Raji (cell line): ENCODE results near the gene TSHZ2.

ENCODE experiments used
- POLR2A ChIP-seq: IDR thresholded peaks from 2 replicates; pipeline ENCODE4 v1.6.1; 2011; ENCODE audit warnings: low read depth, low read length, control low read depth; ENCODE audit not compliant: insufficient read depth

The TSHZ2 gene

DNA sequence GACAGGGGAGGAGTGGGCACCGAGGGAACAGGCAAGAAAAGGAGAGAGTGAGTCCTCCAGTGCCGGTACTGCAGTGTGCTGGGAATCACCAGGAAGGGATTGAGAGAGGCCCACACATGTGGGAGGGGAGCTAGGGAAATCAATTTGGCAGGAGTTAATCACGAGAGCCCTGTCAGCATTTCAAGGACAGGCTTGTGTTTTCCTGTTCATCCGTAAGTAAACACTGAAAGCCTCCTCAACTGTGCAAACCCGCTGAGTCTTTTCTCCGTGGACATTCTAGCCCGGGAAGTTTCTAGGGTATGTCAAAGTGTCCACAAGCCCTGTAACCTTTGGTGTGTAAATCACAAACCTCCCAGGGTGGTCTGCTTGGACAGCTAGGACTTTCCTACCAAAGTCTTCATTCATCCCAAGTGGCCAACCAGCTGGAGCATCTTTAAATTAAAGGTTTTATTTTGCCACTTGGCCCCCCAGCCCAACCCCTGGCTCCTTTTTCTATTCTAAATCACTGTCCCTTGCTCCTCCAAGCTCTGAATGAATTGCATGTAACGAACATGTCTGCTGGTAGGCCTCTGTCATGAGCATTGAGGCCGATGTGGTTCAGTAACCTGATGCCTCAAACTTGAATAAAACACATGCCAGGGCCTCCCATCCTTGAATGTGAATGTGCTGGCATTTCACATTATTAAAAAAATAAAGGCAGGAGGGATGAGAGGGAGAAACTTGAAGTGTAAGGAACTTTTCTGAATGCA is 472.4 kb downstream of the TSHZ2 start:
- no peak for TF ChIP-seq POLR2A

GRCh38 chr20:53445321-53445731 is 473.2 kb downstream of the TSHZ2 start:
- no peak for TF ChIP-seq POLR2A

DNA sequence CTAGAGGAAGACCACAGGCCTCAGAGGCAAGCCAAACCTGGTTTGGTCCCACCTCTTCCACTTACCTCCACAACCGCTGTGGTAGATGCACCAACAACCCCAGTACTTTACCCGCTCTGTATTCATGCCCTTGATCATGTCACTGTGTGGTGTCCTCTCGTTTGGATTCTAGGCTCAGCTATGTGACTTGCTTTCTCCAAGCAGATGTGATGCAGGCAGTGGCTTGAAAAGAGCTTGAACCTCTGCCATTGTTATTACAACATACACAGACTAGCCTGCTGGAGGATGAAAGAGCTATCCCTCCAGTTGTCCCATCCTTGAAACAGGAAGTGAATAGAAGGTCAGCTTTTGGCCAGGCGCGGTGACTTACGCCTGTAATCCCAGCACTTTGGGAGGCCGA is 473.8 kb downstream of the TSHZ2 start:
- no peak for TF ChIP-seq POLR2A

DNA sequence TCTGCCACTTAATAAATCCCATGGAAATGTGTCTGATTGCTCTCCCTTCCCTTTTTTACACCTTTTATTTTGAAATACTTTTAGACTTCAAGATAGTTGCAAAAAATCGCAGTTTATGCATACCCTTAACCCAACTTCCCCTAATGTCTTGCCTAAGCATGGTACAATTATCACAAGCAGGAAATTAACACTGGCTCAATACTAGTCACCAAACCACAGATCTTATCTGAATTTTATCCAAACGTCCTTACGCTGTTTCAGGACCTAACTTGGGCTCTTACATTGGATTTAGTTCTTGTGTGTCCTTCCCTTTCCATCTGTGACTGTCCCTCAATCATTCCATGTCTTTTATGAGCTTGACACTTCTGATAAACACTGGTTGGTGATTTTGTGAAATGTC is 475.2 kb downstream of the TSHZ2 start:
- TF ChIP-seq POLR2A, result no peak

DNA sequence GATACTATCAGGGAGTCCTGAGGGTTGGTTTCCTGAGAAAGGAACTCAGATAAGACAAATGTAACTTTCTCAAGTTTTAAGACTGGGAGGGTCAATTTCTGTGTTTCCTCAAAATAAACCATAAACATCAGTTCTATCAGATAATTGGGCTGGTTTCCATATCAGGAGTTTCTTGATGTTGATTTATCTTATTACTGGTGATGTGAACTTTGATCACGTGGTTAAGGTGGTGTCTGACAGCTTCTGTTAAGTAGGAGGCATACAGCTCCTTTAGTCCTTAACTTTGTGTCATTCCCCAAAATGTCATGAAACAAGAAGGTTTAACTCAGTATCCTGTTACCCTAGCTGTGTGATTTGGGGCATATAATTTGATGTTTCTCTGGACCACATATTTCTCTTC is 476.3 kb downstream of the TSHZ2 start:
- TF ChIP-seq POLR2A, result no peak

DNA sequence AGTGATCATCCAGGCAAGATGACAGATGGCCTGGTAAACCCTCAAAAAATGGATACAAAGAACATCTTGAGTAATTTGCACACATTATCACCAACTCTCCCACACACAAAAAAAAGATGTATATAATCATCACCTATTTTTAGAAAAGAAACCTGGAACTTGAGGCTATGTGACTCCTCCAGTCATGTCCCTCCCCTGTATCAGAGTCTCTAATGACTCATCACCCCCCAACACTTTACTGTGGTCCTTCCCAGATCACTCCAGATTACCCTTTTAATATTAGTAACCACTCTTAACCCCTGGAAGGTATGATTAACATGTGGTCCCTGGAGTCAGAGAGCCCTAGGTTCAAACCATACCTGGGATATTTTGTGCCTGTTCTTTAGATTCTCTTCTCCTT is 476.7 kb downstream of the TSHZ2 start:
- TF ChIP-seq POLR2A, result no peak

- TF ChIP-seq POLR2A, result no peak
These were observed 480.9 kb downstream of the TSHZ2 start for GRCh38 chr20:53453076-53453475.

- TF ChIP-seq POLR2A, result no peak
These were observed 482.6 kb downstream of the TSHZ2 start for GRCh38 chr20:53454675-53455276.

- no peak for TF ChIP-seq POLR2A
These were observed 491.2 kb downstream of the TSHZ2 start for GRCh38 chr20:53463101-53463972.

- TF ChIP-seq POLR2A, result no peak
These were observed 494.1 kb downstream of the TSHZ2 start for GRCh38 chr20:53466279-53466678.

GRCh38 chr20:53468587-53468986 is 496.4 kb downstream of the TSHZ2 start:
- no peak for TF ChIP-seq POLR2A

- no peak for TF ChIP-seq POLR2A
These were observed 508.8 kb downstream of the TSHZ2 start for GRCh38 chr20:53480913-53481312.

DNA sequence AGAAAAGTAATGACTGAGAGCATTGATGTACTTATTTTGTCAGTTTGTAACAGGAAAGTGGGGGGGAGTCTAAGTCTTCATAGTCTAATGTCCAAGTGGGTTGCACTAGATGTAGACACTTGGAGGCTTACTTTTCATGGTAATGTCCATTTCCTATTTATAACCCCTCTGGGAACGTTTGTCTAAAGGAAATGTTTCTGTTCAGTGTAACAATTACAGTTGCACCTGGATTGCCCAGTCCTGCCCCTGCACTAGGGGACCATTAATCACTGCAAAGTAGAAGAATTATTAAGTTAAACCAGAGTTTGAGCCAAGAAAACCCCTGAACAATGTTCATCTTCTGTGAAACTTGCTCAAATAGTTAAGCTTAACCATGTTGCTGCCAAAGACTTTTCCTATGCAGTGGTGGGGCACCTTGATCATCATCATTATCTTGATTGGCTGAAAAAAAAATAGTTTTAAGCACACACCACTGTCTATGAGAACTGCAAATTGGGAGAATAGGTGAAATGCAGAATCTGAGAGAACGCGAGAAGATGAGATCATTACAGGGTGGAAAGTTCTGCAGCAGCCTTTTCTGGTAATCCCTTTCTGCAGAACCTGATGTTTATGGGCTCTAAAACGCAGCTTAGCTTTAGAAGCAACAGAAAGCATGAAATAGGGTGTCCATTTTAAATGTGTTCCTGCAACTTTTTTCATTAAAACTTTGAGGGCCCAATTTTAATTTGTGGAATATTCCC is 515.5 kb downstream of the TSHZ2 start:
- TF ChIP-seq POLR2A, result no peak

- TF ChIP-seq POLR2A, result no peak
These were observed 516.7 kb downstream of the TSHZ2 start for GRCh38 chr20:53488775-53489272.

GRCh38 chr20:53489528-53489927 is 517.4 kb downstream of the TSHZ2 start:
- no peak for TF ChIP-seq POLR2A
